ENCODE measurements around the gene USH1C.

- TF ChIP-seq CTCF (IDR thresholded peaks at IDR 0.05) (no peak), POLR2A (IDR thresholded peaks at IDR 0.05) (no peak), EP300 (IDR thresholded peaks at IDR 0.05) (no peak), POLR2AphosphoS5 (IDR thresholded peaks at IDR 0.05) (no peak)
Measured at GRCh38 chr11:17578296-17578695, 34.1 kb upstream of the USH1C start.
